ENCODE measurements around the gene HMSD.

The HMSD gene

GRCh38 chr18:63987743-63988142, 38.6 kb downstream of the HMSD start:
- TF ChIP-seq CTCF (IDR thresholded peaks at IDR 0.05; ENCODE audit: borderline replicate concordance, insufficient read depth, low read depth, low read length): no peak
- H3K4me3 ChIP-seq (ENCODE audit: low read depth, low read length): no peak overlapping the region

GRCh38 chr18:63992751-63993150, 43.6 kb downstream of the HMSD start:
- no peak overlapping the region for H3K4me3 ChIP-seq (ENCODE audit: low read depth, low read length)
- TF ChIP-seq CTCF (IDR thresholded peaks at IDR 0.05; ENCODE audit: borderline replicate concordance, insufficient read depth, low read depth, low read length): no peak

GRCh38 chr18:63994783-63995399, 45.8 kb downstream of the HMSD start:
- H3K4me3 ChIP-seq (ENCODE audit: low read depth, low read length): no peak overlapping the region
- TF ChIP-seq CTCF (IDR thresholded peaks at IDR 0.05; ENCODE audit: borderline replicate concordance, insufficient read depth, low read depth, low read length): peak; percentile 85

- TF ChIP-seq CTCF (IDR thresholded peaks at IDR 0.05; ENCODE audit: borderline replicate concordance, insufficient read depth, low read depth, low read length): no peak
- no peak overlapping the region for H3K4me3 ChIP-seq (ENCODE audit: low read depth, low read length)
Observed at GRCh38 chr18:63997041-63997440, 47.9 kb downstream of the HMSD start.

GRCh38 chr18:63997606-63998005, 48.5 kb downstream of the HMSD start:
- TF ChIP-seq CTCF (IDR thresholded peaks at IDR 0.05; ENCODE audit: borderline replicate concordance, insufficient read depth, low read depth, low read length): no peak
- H3K4me3 ChIP-seq (ENCODE audit: low read depth, low read length): no peak overlapping the region

GRCh38 chr18:63999871-64000270, 50.8 kb downstream of the HMSD start:
- no peak overlapping the region for H3K4me3 ChIP-seq (ENCODE audit: low read depth, low read length)
- TF ChIP-seq CTCF (IDR thresholded peaks at IDR 0.05; ENCODE audit: borderline replicate concordance, insufficient read depth, low read depth, low read length): no peak

GRCh38 chr18:64002581-64002980, 53.5 kb downstream of the HMSD start:
- H3K4me3 ChIP-seq (ENCODE audit: low read depth, low read length): no peak overlapping the region
- no peak for TF ChIP-seq CTCF (IDR thresholded peaks at IDR 0.05; ENCODE audit: borderline replicate concordance, insufficient read depth, low read depth, low read length)
